Vagina (tissue), 2 donors: ENCODE measurements around the gene ZFP3.

Experiments
- CTCF ChIP-seq, 3 experiments: fragments of 450-650 bp in 2 of 3; fragments of 200-600 bp in 1 of 3; sonication (generic) in 1 of 3; IDR thresholded peaks; one replicate each; pipeline ENCODE4 v1.5.1; 2017 to 2019; ENCODE audit warnings: antibody characterized with exemption in 3 of 3, mild to moderate bottlenecking in 2 of 3, moderate library complexity in 2 of 3
- POLR2A ChIP-seq, 2 donors: fragments of 450-650 bp; IDR thresholded peaks; one replicate each; pipeline ENCODE4 v1.6.1; 2017; ENCODE audit warnings: antibody characterized with exemption in 2 of 2, mild to moderate bottlenecking in 2 of 2, moderate library complexity in 2 of 2
- POLR2AphosphoS5 ChIP-seq, 2 donors: sonication (generic); formaldehyde crosslinking; IDR thresholded peaks; one replicate each; pipeline ENCODE4 v1.9.0; 2017; ENCODE audit warnings: antibody characterized with exemption in 2 of 2, mild to moderate bottlenecking in 2 of 2, low read depth in 1 of 2; ENCODE audit not compliant: insufficient read depth in 1 of 2

- TF ChIP-seq POLR2AphosphoS5 (IDR thresholded peaks at IDR 0.05; ENCODE audit: insufficient read depth in 1 of 2, low read depth in 1 of 2) (no peak), POLR2A (IDR thresholded peaks at IDR 0.05) (no peak), CTCF (IDR thresholded peaks at IDR 0.05) (no peak)
Observed at GRCh38 chr17:5110816-5111215, 32.5 kb downstream of the ZFP3 start.
